ENCODE measurements around the gene CCDC190.

Gene CCDC190

DNA sequence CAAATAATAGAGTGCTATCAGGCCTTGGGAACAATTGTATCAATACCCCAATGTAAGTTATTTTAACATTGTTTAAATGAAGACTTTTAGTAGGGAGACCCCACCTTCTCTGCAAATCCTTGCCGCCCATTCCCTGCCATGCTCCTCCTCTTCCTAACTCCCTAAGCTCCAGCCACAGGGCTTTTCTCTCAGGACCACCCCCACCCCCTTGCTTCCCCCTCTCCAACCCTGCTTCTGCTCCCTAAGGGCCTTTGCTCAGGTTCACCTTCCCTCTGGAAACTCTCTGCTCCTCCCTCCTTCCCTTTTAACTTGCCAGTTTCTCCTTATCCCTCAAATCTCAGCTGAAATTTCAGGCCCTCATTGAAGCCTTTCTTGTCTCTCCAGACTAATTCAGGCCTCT lies 16.8 kb downstream of the CCDC190 start:
- no peaks in the 10 kb centered on the region for H4K20me1 ChIP-seq (ENCODE audit: insufficient read depth, low read length, poor library complexity, severe bottlenecking)
- no peaks in the 10 kb centered on the region for H3K27me3 ChIP-seq (ENCODE audit: insufficient read depth, low read length, poor library complexity, severe bottlenecking)
- H3K9me2 ChIP-seq (replicated peaks; ENCODE audit: low read depth, low read length): no peaks in the 10 kb centered on the region
- no peak overlapping the region for H3K4me2 ChIP-seq (ENCODE audit: low read depth, low read length, poor library complexity, severe bottlenecking)
- no peak overlapping the region for H3K4me3 ChIP-seq (ENCODE audit: low read length, poor library complexity, severe bottlenecking)
- no peak overlapping the region for H3K9ac ChIP-seq (ENCODE audit: low read depth, low read length, poor library complexity, severe bottlenecking)
- TF ChIP-seq, protein P1, sequence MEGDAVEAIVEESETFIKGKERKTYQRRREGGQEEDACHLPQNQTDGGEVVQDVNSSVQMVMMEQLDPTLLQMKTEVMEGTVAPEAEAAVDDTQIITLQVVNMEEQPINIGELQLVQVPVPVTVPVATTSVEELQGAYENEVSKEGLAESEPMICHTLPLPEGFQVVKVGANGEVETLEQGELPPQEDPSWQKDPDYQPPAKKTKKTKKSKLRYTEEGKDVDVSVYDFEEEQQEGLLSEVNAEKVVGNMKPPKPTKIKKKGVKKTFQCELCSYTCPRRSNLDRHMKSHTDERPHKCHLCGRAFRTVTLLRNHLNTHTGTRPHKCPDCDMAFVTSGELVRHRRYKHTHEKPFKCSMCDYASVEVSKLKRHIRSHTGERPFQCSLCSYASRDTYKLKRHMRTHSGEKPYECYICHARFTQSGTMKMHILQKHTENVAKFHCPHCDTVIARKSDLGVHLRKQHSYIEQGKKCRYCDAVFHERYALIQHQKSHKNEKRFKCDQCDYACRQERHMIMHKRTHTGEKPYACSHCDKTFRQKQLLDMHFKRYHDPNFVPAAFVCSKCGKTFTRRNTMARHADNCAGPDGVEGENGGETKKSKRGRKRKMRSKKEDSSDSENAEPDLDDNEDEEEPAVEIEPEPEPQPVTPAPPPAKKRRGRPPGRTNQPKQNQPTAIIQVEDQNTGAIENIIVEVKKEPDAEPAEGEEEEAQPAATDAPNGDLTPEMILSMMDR (conservative IDR thresholded peaks at IDR 0.05; ENCODE audit: low read length): no peak
- TF ChIP-seq EZH2phosphoT487 (IDR thresholded peaks at IDR 0.05; ENCODE audit: borderline replicate concordance): no peak
- no peaks in the 10 kb centered on the region for H3K4me1 ChIP-seq (ENCODE audit: insufficient read depth, low read length, poor library complexity, severe bottlenecking)
- H3K36me3 ChIP-seq (ENCODE audit: insufficient read depth, low read length): no peaks in the 10 kb centered on the region
- H3F3A ChIP-seq (ENCODE audit: low read depth): no peaks in the 10 kb centered on the region
- H3K9me3 ChIP-seq (ENCODE audit: insufficient read depth, low read depth, low read length): peaks cover 4% of the 10 kb centered on the region; the same call in 1 of the 2 replicates
- H3K79me2 ChIP-seq (ENCODE audit: insufficient read depth, low read length): no peaks in the 10 kb centered on the region
- no peak overlapping the region for H2AFZ ChIP-seq (ENCODE audit: low read length)

DNA sequence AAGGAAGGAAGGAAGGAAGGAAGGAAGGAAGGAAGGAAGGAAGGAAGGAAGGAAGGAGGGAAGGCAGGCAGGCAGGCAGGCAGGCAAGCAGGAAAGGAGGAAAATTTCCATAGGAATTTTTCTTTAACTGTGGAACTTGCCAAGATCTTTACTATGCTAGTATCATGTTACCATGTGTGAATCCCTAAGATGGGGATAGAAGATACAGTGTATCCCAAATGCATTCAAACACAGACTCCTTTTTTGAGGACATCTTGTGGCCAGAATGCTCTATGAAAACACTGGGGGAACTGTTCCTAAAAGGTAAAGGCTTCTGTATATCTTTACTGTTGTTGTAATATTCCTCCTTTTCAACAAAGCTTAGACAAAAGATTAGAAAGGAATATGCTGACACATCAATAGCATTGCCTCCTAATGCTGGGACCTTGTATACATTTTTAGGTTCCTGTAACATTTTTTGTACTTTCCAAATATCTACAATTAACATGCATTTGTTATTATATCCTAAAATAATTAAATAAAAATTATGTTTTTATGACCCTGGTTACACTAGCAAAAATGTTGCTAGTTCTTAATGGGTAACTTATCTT lies 20.6 kb downstream of the CCDC190 start:
- no peaks in the 10 kb centered on the region for H4K20me1 ChIP-seq (ENCODE audit: insufficient read depth, low read length, poor library complexity, severe bottlenecking)
- no peaks in the 10 kb centered on the region for H3K79me2 ChIP-seq (ENCODE audit: insufficient read depth, low read length)
- no peaks in the 10 kb centered on the region for H3F3A ChIP-seq (ENCODE audit: low read depth)
- H3K4me1 ChIP-seq (ENCODE audit: insufficient read depth, low read length, poor library complexity, severe bottlenecking): peaks cover 1% of the 10 kb centered on the region
- no peaks in the 10 kb centered on the region for H3K9me2 ChIP-seq (replicated peaks; ENCODE audit: low read depth, low read length)
- H3K4me3 ChIP-seq (ENCODE audit: low read length, poor library complexity, severe bottlenecking): no peak overlapping the region
- no peak overlapping the region for H2AFZ ChIP-seq (ENCODE audit: low read length)
- no peaks in the 10 kb centered on the region for H3K27me3 ChIP-seq (ENCODE audit: insufficient read depth, low read length, poor library complexity, severe bottlenecking)
- no peaks in the 10 kb centered on the region for H3K36me3 ChIP-seq (ENCODE audit: insufficient read depth, low read length)
- no peak overlapping the region for H3K9ac ChIP-seq (ENCODE audit: low read depth, low read length, poor library complexity, severe bottlenecking)
- H3K9me3 ChIP-seq (ENCODE audit: insufficient read depth, low read depth, low read length): peaks cover 13% of the 10 kb centered on the region; the same call in 1 of the 2 replicates
- no peak for TF ChIP-seq EZH2phosphoT487 (IDR thresholded peaks at IDR 0.05; ENCODE audit: borderline replicate concordance)
- TF ChIP-seq, protein P1 (conservative IDR thresholded peaks at IDR 0.05; ENCODE audit: low read length): no peak
- H3K4me2 ChIP-seq (ENCODE audit: low read depth, low read length, poor library complexity, severe bottlenecking): no peak overlapping the region

DNA sequence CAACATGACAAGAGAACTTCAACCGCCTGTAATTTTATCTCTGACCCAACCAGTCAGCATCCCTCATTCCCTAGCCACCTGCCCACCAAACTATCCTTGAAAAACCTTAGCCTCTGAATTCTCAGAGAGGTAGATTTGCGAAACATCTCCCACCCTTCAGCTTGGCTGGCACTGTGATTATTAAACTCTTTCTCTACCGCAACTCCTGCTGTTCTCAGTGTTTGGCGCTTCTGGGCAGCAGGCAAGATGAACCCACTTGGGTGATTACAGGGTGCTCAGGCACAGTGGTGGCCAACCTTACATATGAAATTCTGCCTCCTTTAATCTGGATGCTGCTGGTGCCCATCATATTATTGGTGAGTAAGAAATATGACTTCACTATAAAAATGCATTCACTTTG lies 22.1 kb downstream of the CCDC190 start:
- H3K9ac ChIP-seq (ENCODE audit: low read depth, low read length, poor library complexity, severe bottlenecking): no peak overlapping the region
- no peaks in the 10 kb centered on the region for H3K9me2 ChIP-seq (replicated peaks; ENCODE audit: low read depth, low read length)
- no peaks in the 10 kb centered on the region for H3K27me3 ChIP-seq (ENCODE audit: insufficient read depth, low read length, poor library complexity, severe bottlenecking)
- no peaks in the 10 kb centered on the region for H3K36me3 ChIP-seq (ENCODE audit: insufficient read depth, low read length)
- no peak overlapping the region for H2AFZ ChIP-seq (ENCODE audit: low read length)
- H3K4me2 ChIP-seq (ENCODE audit: low read depth, low read length, poor library complexity, severe bottlenecking): no peak overlapping the region
- H3K4me1 ChIP-seq (ENCODE audit: insufficient read depth, low read length, poor library complexity, severe bottlenecking): peaks cover 7% of the 10 kb centered on the region
- no peaks in the 10 kb centered on the region for H3K79me2 ChIP-seq (ENCODE audit: insufficient read depth, low read length)
- H3F3A ChIP-seq (ENCODE audit: low read depth): no peaks in the 10 kb centered on the region
- H3K4me3 ChIP-seq (ENCODE audit: low read length, poor library complexity, severe bottlenecking): no peak overlapping the region
- H3K9me3 ChIP-seq (ENCODE audit: insufficient read depth, low read depth, low read length): peaks cover 13% of the 10 kb centered on the region; the same call in 1 of the 2 replicates
- H4K20me1 ChIP-seq (ENCODE audit: insufficient read depth, low read length, poor library complexity, severe bottlenecking): no peaks in the 10 kb centered on the region
- TF ChIP-seq, protein P1 (conservative IDR thresholded peaks at IDR 0.05; ENCODE audit: low read length): no peak
- TF ChIP-seq EZH2phosphoT487 (IDR thresholded peaks at IDR 0.05; ENCODE audit: borderline replicate concordance): no peak
